HEK293 (cell line): Measurements from ENCODE around the gene FRMD4A.

Experiments used
- CTCF ChIA-PET: fragments of 350-600 bp; formaldehyde crosslinking; extraction: SDS; loops from one replicate; lab custom pipeline; 2021; ENCODE audit warnings: antibody characterized with exemption; lab: Yijun Ruan, JAX
- POLR2A ChIA-PET: fragments of 300-600 bp; formaldehyde crosslinking; extraction: SDS; loops from one replicate; lab custom pipeline; 2020; ENCODE audit warnings: antibody characterized with exemption, inconsistent platforms; lab: Yijun Ruan, JAX
- H3K27ac ChIP-seq: fragments of 200-500 bp; sonication (Bioruptor generic); 2 replicates; pipeline ENCODE4 v1.5.1; 2014; ENCODE audit warnings: low read depth, low read length, control low read depth, inconsistent platforms; ENCODE audit errors: extremely low read depth
- H3K36me3 ChIP-seq, 2 experiments: fragments of 200-500 bp in 1 of 2; sonication (Bioruptor generic) in 1 of 2; 1 replicate in 1 of 2; 2 replicates in 1 of 2; pipeline ENCODE4 v1.5.1; 2014 to 2017; ENCODE audit warnings: inconsistent platforms in 2 of 2, low read length in 2 of 2; ENCODE audit not compliant: control insufficient read depth in 2 of 2, insufficient read depth in 1 of 2
- H3K4me1 ChIP-seq: fragments of 200-500 bp; sonication (Bioruptor generic); 2 replicates; pipeline ENCODE4 v1.5.1; 2014; ENCODE audit warnings: mild to moderate bottlenecking, low read length, inconsistent platforms; ENCODE audit not compliant: control insufficient read depth, insufficient read depth
- H3K4me3 ChIP-seq: 2 replicates; pipeline ENCODE4 v1.5.1; 2011; ENCODE audit warnings: low read depth, mild to moderate bottlenecking, control low read depth, low read length, moderate library complexity
- H3K9me3 ChIP-seq: fragments of 200-500 bp; sonication (Bioruptor generic); 2 replicates; pipeline ENCODE4 v1.5.1; 2014; ENCODE audit warnings: low read depth, low read length, inconsistent platforms; ENCODE audit not compliant: control insufficient read depth, insufficient read depth
- GLIS1 ChIP-seq: fragments of 450-650 bp; formaldehyde crosslinking; IDR thresholded peaks from 2 replicates; pipeline ENCODE4 v1.5.1; 2016; ENCODE audit warnings: missing biosample characterization, missing genetic modification characterization
- KLF1 ChIP-seq: fragments of 450-650 bp; formaldehyde crosslinking; IDR thresholded peaks from 2 replicates; pipeline ENCODE4 v1.5.1; 2016; ENCODE audit warnings: missing biosample characterization, missing genetic modification characterization
- KLF9 ChIP-seq: fragments of 450-650 bp; formaldehyde crosslinking; IDR thresholded peaks from 2 replicates; pipeline ENCODE4 v1.5.1; 2016; ENCODE audit warnings: missing biosample characterization, missing genetic modification characterization, low read depth
- WT1 ChIP-seq: fragments of 450-650 bp; formaldehyde crosslinking; IDR thresholded peaks from 2 replicates; pipeline ENCODE4 v1.5.1; 2016; ENCODE audit warnings: missing biosample characterization, missing genetic modification characterization
- ZFP69B ChIP-seq: fragments of 450-650 bp; formaldehyde crosslinking; IDR thresholded peaks from 2 replicates; pipeline ENCODE4 v1.5.1; 2016; ENCODE audit warnings: missing biosample characterization, missing genetic modification characterization
- ZNF184 ChIP-seq: fragments of 450-650 bp; IDR thresholded peaks from 2 replicates; pipeline ENCODE4 v1.5.1; 2018; ENCODE audit warnings: missing biosample characterization, mild to moderate bottlenecking, missing genetic modification characterization
- ZNF24 ChIP-seq: fragments of 450-650 bp; formaldehyde crosslinking; IDR thresholded peaks from 2 replicates; pipeline ENCODE4 v1.5.1; 2016; ENCODE audit warnings: missing biosample characterization, missing genetic modification characterization
- ZNF248 ChIP-seq: fragments of 450-650 bp; formaldehyde crosslinking; IDR thresholded peaks from 2 replicates; pipeline ENCODE4 v1.5.1; 2017; ENCODE audit warnings: missing biosample characterization, missing genetic modification characterization
- ZNF266 ChIP-seq: fragments of 450-650 bp; formaldehyde crosslinking; IDR thresholded peaks from 2 replicates; pipeline ENCODE4 v1.5.1; 2016; ENCODE audit warnings: missing biosample characterization, missing genetic modification characterization, low read depth
- ZNF302 ChIP-seq: fragments of 450-650 bp; formaldehyde crosslinking; IDR thresholded peaks from 2 replicates; pipeline ENCODE4 v1.5.1; 2016; ENCODE audit warnings: missing biosample characterization, missing genetic modification characterization, low read depth
- ZNF423 ChIP-seq: fragments of 450-650 bp; formaldehyde crosslinking; IDR thresholded peaks from 2 replicates; pipeline ENCODE4 v1.5.1; 2016; ENCODE audit warnings: missing biosample characterization, missing genetic modification characterization
- ZNF510 ChIP-seq: fragments of 450-650 bp; formaldehyde crosslinking; IDR thresholded peaks from 2 replicates; pipeline ENCODE4 v1.5.1; 2018; ENCODE audit warnings: mild to moderate bottlenecking, missing genetic modification characterization, missing biosample characterization; ENCODE audit not compliant: insufficient replicate concordance
- ZNF621 ChIP-seq: fragments of 450-650 bp; formaldehyde crosslinking; IDR thresholded peaks from 2 replicates; pipeline ENCODE4 v1.5.1; 2017; ENCODE audit warnings: missing biosample characterization, missing genetic modification characterization
- ZNF747 ChIP-seq: fragments of 450-650 bp; formaldehyde crosslinking; IDR thresholded peaks from 2 replicates; pipeline ENCODE4 v1.5.1; 2016; ENCODE audit warnings: missing biosample characterization, missing genetic modification characterization
- ZNF777 ChIP-seq: fragments of 450-650 bp; formaldehyde crosslinking; IDR thresholded peaks from 2 replicates; pipeline ENCODE4 v1.5.1; 2017; ENCODE audit warnings: missing biosample characterization, missing genetic modification characterization, borderline replicate concordance
- ZNF830 ChIP-seq: fragments of 450-650 bp; IDR thresholded peaks from 2 replicates; pipeline ENCODE4 v1.5.0; 2018; ENCODE audit warnings: missing biosample characterization, missing genetic modification characterization, low read depth, mild to moderate bottlenecking, moderate library complexity
- ZNF837 ChIP-seq: fragments of 450-650 bp; formaldehyde crosslinking; IDR thresholded peaks from 2 replicates; pipeline ENCODE4 v1.5.1; 2016; ENCODE audit warnings: missing biosample characterization, missing genetic modification characterization
- TF ChIP-seq, protein P1 (sequence below): fragments of 450-650 bp; formaldehyde crosslinking; IDR thresholded peaks from 2 replicates; pipeline ENCODE4 v1.5.1; 2017; ENCODE audit warnings: missing biosample characterization, missing genetic modification characterization
- TF ChIP-seq, protein P2 (sequence below): fragments of 450-650 bp; formaldehyde crosslinking; IDR thresholded peaks from 2 replicates; pipeline ENCODE4 v1.5.1; 2016; ENCODE audit warnings: missing biosample characterization, missing genetic modification characterization
- TF ChIP-seq, protein P3 (sequence below): fragments of 450-650 bp; formaldehyde crosslinking; IDR thresholded peaks from 2 replicates; pipeline ENCODE4 v1.5.1; 2017; ENCODE audit warnings: missing biosample characterization, missing genetic modification characterization
- TF ChIP-seq, protein P4 (sequence below): fragments of 450-650 bp; formaldehyde crosslinking; IDR thresholded peaks from 2 replicates; pipeline ENCODE4 v1.5.1; 2016; ENCODE audit warnings: missing biosample characterization, missing genetic modification characterization
- TF ChIP-seq, protein P5 (sequence below): fragments of 450-650 bp; formaldehyde crosslinking; IDR thresholded peaks from 2 replicates; pipeline ENCODE4 v1.5.1; 2016; ENCODE audit warnings: missing biosample characterization, missing genetic modification characterization, low read depth
- TF ChIP-seq, protein P6 (sequence below): fragments of 450-650 bp; formaldehyde crosslinking; IDR thresholded peaks from 2 replicates; pipeline ENCODE4 v1.5.1; 2016; ENCODE audit warnings: missing biosample characterization, missing genetic modification characterization

Gene FRMD4A

DNA sequence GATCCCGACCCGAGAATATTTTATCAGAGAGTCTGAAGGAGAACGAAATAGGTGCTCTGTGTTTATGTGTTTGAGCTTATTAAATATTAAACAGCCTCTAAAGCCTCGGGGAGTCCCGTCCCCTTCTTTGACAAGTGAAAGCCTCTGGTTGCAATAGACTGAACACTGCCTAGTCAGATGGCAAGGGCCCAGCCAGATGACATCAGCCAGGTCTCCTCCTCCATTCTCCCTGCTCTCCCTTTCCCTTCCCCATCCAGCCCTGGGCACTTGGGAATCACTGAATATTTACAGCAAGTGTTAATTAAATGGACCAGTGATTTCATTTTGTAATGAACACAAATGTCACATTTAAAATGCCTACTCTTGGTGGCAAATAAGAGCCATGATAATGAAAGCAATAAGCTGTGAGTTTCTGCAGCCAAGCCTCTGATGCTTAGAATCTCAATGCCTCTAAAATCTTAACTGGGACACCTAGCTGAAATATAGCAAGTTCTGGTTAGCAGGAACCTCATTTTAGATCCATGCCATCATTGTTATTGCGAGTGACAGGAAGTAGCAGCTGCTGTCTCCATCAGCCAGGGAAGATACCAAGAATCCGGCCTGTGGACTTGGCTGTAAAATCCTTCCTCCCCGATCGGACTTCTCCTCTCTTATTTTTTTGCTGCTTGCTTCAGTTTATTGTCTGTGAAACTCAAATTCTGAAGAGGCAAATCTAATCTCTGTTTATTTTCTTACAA lies 541.8 kb downstream of the FRMD4A start:
- Histone ChIP-seq H3K4me1 (no peaks in the 10 kb centered on the region), H3K27ac (no peak overlapping the region), H3K36me3 (peaks cover 0 to 4% of the 10 kb centered on the region in 2 experiments; a peak in 1 of 3 replicates), H3K9me3 (no peaks in the 10 kb centered on the region), H3K4me3 (no peak overlapping the region)
- POLR2A ChIA-PET, result no interaction called here
- TF ChIP-seq GLIS1, result no peak
- no peak for TF ChIP-seq ZNF423 (tag by site-specific recombination)
- no peak for TF ChIP-seq ZNF266 (tag by site-specific recombination)
- TF ChIP-seq, protein P1, sequence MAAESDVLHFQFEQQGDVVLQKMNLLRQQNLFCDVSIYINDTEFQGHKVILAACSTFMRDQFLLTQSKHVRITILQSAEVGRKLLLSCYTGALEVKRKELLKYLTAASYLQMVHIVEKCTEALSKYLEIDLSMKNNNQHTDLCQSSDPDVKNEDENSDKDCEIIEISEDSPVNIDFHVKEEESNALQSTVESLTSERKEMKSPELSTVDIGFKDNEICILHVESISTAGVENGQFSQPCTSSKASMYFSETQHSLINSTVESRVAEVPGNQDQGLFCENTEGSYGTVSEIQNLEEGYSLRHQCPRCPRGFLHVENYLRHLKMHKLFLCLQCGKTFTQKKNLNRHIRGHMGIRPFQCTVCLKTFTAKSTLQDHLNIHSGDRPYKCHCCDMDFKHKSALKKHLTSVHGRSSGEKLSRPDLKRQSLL (tag by site-specific recombination), result no peak
- TF ChIP-seq ZNF830, result no peak
- TF ChIP-seq, protein P2, sequence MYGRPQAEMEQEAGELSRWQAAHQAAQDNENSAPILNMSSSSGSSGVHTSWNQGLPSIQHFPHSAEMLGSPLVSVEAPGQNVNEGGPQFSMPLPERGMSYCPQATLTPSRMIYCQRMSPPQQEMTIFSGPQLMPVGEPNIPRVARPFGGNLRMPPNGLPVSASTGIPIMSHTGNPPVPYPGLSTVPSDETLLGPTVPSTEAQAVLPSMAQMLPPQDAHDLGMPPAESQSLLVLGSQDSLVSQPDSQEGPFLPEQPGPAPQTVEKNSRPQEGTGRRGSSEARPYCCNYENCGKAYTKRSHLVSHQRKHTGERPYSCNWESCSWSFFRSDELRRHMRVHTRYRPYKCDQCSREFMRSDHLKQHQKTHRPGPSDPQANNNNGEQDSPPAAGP, result no peak
- TF ChIP-seq ZNF837 (tag by site-specific recombination), result no peak
- TF ChIP-seq, protein P3, sequence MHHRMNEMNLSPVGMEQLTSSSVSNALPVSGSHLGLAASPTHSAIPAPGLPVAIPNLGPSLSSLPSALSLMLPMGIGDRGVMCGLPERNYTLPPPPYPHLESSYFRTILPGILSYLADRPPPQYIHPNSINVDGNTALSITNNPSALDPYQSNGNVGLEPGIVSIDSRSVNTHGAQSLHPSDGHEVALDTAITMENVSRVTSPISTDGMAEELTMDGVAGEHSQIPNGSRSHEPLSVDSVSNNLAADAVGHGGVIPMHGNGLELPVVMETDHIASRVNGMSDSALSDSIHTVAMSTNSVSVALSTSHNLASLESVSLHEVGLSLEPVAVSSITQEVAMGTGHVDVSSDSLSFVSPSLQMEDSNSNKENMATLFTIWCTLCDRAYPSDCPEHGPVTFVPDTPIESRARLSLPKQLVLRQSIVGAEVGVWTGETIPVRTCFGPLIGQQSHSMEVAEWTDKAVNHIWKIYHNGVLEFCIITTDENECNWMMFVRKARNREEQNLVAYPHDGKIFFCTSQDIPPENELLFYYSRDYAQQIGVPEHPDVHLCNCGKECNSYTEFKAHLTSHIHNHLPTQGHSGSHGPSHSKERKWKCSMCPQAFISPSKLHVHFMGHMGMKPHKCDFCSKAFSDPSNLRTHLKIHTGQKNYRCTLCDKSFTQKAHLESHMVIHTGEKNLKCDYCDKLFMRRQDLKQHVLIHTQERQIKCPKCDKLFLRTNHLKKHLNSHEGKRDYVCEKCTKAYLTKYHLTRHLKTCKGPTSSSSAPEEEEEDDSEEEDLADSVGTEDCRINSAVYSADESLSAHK (tag by site-specific recombination), result no peak
- TF ChIP-seq ZNF777 (tag by site-specific recombination), result no peak
- no peak for TF ChIP-seq ZNF747
- TF ChIP-seq, protein P4, sequence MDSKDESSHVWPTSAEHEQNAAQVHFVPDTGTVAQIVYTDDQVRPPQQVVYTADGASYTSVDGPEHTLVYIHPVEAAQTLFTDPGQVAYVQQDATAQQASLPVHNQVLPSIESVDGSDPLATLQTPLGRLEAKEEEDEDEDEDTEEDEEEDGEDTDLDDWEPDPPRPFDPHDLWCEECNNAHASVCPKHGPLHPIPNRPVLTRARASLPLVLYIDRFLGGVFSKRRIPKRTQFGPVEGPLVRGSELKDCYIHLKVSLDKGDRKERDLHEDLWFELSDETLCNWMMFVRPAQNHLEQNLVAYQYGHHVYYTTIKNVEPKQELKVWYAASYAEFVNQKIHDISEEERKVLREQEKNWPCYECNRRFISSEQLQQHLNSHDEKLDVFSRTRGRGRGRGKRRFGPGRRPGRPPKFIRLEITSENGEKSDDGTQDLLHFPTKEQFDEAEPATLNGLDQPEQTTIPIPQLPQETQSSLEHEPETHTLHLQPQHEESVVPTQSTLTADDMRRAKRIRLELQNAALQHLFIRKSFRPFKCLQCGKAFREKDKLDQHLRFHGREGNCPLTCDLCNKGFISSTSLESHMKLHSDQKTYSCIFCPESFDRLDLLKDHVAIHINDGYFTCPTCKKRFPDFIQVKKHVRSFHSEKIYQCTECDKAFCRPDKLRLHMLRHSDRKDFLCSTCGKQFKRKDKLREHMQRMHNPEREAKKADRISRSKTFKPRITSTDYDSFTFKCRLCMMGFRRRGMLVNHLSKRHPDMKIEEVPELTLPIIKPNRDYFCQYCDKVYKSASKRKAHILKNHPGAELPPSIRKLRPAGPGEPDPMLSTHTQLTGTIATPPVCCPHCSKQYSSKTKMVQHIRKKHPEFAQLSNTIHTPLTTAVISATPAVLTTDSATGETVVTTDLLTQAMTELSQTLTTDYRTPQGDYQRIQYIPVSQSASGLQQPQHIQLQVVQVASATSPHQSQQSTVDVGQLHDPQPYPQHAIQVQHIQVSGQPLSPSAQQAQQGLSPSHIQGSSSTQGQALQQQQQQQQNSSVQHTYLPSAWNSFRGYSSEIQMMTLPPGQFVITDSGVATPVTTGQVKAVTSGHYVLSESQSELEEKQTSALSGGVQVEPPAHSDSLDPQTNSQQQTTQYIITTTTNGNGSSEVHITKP (tag by site-specific recombination), result no peak
- no peak for TF ChIP-seq ZNF248 (tag by site-specific recombination)
- no peak for TF ChIP-seq KLF9 (tag by site-specific recombination)
- CTCF ChIA-PET, result interaction anchor here (0.7 to 1.3 kb wide), 7 partner anchors 43 to 688 kb away, joined by 3 to 6 read pairs (median 3); no protein-coding TSS in a partner anchor

DNA sequence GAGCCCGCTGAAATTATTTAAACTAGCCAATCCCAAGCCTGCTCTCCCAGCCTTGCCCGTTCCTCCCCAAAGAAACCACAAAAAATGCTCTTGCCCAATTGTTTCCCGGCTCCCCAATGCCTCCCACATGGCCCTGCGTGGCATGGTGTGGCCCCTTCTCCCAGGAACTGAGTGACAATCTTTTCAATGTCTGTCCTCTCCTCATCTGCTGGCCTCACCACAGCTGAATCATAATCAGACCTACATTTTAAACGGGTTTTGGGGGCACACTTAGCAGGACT lies 542.5 kb downstream of the FRMD4A start:
- CTCF ChIA-PET, result interaction anchor here (0.6 to 1.3 kb wide), 7 partner anchors 42 to 689 kb away, joined by 3 to 6 read pairs (median 4); no protein-coding TSS in a partner anchor
- POLR2A ChIA-PET, result no interaction called here
- H3K9me3 ChIP-seq, result no peaks in the 10 kb centered on the region
- no peak overlapping the region for H3K27ac ChIP-seq
- H3K4me3 ChIP-seq, result no peak overlapping the region
- peaks cover 0 to 4% of the 10 kb centered on the region in 2 experiments; a peak in 1 of 3 replicates for H3K36me3 ChIP-seq
- H3K4me1 ChIP-seq, result no peaks in the 10 kb centered on the region
- TF ChIP-seq ZNF24 (tag by site-specific recombination), result no peak
- TF ChIP-seq ZNF184 (tag by site-specific recombination), result no peak
- no peak for TF ChIP-seq ZFP69B (tag by site-specific recombination)
- TF ChIP-seq, protein P5, sequence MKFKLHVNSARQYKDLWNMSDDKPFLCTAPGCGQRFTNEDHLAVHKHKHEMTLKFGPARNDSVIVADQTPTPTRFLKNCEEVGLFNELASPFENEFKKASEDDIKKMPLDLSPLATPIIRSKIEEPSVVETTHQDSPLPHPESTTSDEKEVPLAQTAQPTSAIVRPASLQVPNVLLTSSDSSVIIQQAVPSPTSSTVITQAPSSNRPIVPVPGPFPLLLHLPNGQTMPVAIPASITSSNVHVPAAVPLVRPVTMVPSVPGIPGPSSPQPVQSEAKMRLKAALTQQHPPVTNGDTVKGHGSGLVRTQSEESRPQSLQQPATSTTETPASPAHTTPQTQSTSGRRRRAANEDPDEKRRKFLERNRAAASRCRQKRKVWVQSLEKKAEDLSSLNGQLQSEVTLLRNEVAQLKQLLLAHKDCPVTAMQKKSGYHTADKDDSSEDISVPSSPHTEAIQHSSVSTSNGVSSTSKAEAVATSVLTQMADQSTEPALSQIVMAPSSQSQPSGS (tag by site-specific recombination), result no peak
- no peak for TF ChIP-seq ZNF266 (tag by site-specific recombination)
- TF ChIP-seq, protein P6, sequence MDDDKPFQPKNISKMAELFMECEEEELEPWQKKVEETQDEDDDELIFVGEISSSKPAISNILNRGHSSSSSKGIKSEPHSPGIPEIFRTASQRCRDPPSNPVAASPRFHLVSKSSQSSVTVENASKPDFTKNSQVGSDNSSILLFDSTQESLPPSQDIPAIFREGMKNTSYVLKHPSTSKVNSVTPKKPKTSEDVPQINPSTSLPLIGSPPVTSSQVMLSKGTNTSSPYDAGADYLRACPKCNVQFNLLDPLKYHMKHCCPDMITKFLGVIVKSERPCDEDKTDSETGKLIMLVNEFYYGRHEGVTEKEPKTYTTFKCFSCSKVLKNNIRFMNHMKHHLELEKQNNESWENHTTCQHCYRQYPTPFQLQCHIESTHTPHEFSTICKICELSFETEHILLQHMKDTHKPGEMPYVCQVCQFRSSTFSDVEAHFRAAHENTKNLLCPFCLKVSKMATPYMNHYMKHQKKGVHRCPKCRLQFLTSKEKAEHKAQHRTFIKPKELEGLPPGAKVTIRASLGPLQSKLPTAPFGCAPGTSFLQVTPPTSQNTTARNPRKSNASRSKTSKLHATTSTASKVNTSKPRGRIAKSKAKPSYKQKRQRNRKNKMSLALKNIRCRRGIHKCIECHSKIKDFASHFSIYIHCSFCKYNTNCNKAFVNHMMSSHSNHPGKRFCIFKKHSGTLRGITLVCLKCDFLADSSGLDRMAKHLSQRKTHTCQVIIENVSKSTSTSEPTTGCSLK (tag by site-specific recombination), result no peak
- no peak for TF ChIP-seq ZNF302
- no peak for TF ChIP-seq ZNF621 (tag by site-specific recombination)
- no peak for TF ChIP-seq KLF1 (tag by site-specific recombination)
- no peak for TF ChIP-seq ZNF510 (tag by site-specific recombination)
- TF ChIP-seq WT1, result no peak
